ENCODE results near the gene LILRB5.
"Not testable (repeated sequence)": the region's sequence is repeated elsewhere in the genome, so short reads cannot be mapped to it uniquely, and the experiment has no call there.

Gene LILRB5

DNA sequence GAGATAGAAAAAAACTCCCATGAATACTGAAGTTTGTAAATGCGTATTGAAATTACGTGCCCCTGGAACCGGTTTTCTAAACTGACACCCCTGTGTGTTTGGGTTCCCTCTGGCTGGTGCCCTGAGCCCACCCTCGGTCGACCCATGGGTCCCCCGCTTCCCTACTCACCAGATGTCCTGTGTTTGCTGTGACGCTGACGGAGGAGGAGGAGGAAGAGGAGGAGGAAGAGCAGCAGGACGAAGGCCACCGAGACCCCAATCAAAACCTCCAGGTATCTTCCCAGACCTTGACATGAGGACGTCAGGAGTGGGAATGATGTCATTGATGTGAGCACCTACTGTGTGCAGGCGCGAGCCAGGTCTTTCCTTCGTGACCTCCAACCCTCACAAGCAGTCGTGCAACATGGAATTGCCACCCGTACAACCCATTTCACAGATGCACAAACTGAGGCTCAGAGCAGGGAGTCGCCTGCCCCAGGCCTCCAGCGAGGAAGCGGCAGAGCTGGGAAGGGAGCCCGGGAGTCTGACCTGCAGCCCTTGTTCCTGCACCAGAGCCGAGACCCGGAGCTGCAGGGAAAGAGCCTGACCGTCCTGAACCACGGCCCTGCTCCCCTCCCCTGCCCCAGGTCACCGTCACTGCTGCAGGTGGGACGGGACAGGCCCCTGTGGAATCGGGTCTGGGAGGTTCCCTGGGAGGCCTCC is 38.0 kb downstream of the LILRB5 start:
- TF ChIP-seq, protein P1, sequence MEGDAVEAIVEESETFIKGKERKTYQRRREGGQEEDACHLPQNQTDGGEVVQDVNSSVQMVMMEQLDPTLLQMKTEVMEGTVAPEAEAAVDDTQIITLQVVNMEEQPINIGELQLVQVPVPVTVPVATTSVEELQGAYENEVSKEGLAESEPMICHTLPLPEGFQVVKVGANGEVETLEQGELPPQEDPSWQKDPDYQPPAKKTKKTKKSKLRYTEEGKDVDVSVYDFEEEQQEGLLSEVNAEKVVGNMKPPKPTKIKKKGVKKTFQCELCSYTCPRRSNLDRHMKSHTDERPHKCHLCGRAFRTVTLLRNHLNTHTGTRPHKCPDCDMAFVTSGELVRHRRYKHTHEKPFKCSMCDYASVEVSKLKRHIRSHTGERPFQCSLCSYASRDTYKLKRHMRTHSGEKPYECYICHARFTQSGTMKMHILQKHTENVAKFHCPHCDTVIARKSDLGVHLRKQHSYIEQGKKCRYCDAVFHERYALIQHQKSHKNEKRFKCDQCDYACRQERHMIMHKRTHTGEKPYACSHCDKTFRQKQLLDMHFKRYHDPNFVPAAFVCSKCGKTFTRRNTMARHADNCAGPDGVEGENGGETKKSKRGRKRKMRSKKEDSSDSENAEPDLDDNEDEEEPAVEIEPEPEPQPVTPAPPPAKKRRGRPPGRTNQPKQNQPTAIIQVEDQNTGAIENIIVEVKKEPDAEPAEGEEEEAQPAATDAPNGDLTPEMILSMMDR (IDR thresholded peaks at IDR 0.05; ENCODE audit: low read depth, low read length), result no peak
- DNase-seq (ENCODE audit: extremely low read depth, low read depth), result no peak

DNA sequence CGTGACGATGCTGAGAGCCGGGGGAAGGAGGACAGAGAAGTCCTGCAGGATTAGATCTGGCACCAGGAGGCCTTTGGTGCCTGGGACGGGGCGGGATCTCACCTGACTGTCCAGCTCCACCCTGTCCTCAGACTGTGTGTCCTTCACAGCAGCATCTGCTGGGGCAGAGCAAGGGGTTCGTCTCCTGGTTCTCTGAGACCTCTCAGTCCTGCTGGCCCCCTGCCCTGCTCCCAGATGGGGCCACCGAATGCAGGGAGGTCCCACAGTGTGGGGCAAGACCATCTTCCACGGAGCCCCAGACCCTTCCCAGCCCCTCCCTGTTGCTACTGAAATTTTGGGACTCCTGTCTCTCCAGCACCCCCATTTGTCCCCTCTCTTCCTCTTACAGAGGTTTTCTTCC is 38.8 kb downstream of the LILRB5 start:
- DNase-seq (ENCODE audit: extremely low read depth, low read depth), result no peak
- TF ChIP-seq, protein P1 (IDR thresholded peaks at IDR 0.05; ENCODE audit: low read depth, low read length), result no peak

DNA sequence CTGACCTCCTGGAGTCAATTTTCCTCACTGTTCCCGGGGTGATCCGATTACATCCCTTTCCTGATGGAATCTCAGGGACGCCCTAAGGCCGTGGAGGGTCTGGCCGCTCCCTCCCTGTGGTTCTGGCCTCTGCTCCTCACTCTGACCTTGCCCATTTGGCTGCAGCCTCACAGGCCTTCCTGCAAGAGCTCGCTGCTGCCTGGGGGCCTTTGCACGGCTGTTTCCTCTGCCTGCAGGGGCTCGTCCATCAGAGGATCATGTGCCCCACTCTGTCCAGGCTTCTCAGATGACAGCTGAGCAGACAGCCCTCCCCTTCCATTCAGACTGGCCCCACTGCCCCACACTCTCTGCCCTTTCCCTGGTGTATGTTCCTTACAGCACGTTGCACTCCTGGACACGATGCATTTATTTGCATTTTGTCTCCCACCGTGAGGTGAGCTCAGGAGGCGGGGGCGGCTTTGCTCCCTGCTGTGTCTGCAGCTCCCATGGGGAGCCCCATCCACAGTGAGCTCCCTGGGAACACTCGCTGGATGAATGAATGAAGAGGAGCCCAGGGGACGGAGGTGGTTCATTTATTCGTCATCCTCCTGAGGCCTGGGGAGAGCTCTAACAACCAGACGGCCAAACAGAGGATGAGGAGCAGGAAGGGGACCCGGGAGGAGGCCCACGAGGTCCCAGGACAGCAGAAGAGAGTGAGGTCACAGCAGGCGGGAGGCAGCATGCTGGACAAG is 39.4 kb downstream of the LILRB5 start:
- DNase-seq (ENCODE audit: extremely low read depth, low read depth), result not testable (repeated sequence)

DNA sequence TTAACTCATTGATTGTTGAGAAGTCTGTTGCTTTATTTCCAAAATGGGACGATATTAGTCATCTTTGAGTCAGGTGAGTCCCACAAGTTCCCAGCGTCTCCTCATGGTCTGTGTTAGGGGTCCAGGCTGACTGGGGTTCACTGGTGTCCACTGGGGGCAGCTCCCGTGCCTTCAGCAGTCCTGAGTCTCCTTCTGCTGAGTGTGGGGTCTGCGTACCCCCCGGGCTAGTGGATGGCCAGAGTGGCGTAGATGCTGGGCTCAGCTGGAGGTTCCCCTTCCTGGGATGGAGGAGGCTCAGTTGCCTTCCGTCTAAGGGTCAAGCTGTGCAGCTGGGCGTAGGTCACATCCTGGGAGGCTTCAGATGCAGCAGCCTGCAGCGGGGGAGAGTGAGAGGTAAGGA is 40.2 kb downstream of the LILRB5 start:
- no peak for DNase-seq (ENCODE audit: extremely low read depth, low read depth)
- TF ChIP-seq, protein P1 (IDR thresholded peaks at IDR 0.05; ENCODE audit: low read depth, low read length), result no peak

GRCh38 chr19:54214734-54215133 is 42.3 kb downstream of the LILRB5 start:
- not testable (repeated sequence) for DNase-seq (ENCODE audit: extremely low read depth, low read depth)

DNA sequence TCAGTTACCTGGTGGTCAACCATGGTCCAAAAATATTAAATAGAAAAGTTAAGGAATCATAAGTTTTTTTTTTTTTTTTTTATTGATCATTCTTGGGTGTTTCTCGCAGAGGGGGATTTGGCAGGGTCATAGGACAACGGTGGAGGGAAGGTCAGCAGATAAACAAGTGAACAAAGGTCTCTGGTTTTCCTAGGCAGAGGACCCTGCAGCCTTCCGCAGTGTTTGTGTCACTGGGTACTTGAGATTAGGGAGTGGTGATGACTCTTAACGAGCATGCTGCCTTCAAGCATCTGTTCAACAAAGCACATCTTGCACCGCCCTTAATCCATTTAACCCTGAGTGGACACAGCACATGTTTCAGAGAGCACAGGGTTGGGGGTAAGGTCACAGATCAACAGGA is 42.9 kb downstream of the LILRB5 start:
- not testable (repeated sequence) for DNase-seq (ENCODE audit: extremely low read depth, low read depth)

GRCh38 chr19:54211235-54211634 is 45.8 kb downstream of the LILRB5 start:
- no peak for DNase-seq (ENCODE audit: extremely low read depth, low read depth)
- TF ChIP-seq, protein P1 (IDR thresholded peaks at IDR 0.05; ENCODE audit: low read depth, low read length), result no peak

DNA sequence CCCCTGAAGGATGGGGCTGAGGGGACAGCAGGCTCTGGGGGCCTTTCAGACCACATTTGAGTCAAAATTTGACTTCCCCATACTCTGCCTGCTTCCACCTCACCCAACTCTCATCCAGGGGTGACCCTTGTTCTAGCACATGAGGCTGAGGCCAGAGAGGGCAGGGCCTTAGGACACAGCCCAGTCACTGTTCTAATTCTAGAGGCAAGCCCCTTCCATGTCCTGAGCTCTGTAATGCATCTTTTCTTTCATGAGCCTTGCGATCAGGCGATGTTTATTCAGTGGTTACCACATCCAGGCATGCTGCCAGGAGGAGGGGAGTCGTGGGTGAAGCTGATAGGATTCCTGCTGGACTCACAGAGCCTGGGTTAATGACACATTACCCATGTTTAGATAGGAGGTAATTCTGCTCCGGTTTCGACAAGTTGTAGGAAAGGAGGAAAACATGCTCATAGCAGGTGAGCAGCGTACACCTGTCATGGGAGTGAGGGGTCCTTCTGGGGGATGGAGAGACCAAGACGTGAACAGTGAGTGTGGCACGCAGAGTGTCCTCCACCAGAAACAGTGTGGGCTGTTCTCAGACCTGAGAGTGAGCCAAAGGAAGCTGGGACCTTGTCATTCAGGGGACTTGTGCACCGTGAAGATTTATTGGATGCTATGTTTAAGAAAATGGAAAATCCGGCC is 47.1 kb downstream of the LILRB5 start:
- peak; percentile 93 for DNase-seq (ENCODE audit: extremely low read depth, low read depth)
- TF ChIP-seq, protein P1 (IDR thresholded peaks at IDR 0.05; ENCODE audit: low read depth, low read length), result no peak
